Stimulated activated naive CD4-positive, alpha-beta T cell (primary cell): ENCODE results near the gene SECISBP2.
"Not testable (repeated sequence)": the region's sequence is repeated elsewhere in the genome, so short reads cannot be mapped to it uniquely, and the experiment has no call there.

Experiments used
- DNase-seq, 6 experiments: peaks; one replicate each; lab custom pipeline; 2025; lab: John Stamatoyannopoulos, UW

Gene SECISBP2

DNA sequence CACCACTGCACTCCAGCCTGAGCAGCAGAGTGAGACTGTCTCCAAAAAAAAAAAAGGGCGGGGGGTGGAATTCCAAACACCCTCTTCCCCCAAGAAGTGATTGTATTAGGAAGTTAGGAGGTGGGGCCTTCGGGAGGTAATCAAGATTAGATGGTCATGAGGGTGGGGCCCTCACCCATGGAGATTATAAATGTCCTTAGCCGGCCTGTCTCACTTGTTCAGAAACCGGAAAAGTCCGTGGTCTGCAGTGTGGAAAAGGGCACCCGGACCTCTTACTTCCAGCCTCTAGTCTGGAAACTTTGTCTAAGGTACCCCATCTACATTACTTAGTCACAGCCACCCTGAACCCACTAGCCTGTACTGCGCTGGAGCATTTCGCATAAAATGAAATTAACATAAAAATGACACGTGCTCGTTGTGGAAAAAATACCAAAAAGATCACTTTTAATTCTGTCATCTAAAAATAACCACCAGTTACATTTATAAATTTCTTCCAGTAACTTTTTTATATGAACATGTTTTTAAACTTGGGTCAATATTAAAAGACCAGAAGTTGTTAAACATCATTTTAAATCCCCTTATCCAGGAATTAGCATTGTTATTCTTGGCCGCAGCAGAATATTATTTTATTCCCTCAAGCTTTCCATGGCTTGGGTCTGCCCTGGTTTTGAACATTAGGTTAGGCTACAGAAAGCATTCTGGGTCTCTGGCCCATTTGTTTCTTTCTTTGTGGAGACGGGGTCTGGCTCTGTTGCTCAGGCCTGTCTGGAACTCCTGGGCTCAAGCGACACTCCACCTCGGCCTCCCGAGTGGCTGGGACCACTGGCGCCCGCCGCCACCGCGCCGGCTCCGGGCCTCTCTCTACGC is 8.5 kb upstream of the SECISBP2 start:
- DNase-seq = no peak

- peak; percentile 96 to 100 (median 100) for DNase-seq
These were observed 7.6 kb upstream of the SECISBP2 start, which contains the start of gene CKS2 for GRCh38 chr9:89310475-89311345. CKS2 (plus strand) TSS chr9:89311195; CDS start chr9:89311293, 98 bp downstream.

DNA sequence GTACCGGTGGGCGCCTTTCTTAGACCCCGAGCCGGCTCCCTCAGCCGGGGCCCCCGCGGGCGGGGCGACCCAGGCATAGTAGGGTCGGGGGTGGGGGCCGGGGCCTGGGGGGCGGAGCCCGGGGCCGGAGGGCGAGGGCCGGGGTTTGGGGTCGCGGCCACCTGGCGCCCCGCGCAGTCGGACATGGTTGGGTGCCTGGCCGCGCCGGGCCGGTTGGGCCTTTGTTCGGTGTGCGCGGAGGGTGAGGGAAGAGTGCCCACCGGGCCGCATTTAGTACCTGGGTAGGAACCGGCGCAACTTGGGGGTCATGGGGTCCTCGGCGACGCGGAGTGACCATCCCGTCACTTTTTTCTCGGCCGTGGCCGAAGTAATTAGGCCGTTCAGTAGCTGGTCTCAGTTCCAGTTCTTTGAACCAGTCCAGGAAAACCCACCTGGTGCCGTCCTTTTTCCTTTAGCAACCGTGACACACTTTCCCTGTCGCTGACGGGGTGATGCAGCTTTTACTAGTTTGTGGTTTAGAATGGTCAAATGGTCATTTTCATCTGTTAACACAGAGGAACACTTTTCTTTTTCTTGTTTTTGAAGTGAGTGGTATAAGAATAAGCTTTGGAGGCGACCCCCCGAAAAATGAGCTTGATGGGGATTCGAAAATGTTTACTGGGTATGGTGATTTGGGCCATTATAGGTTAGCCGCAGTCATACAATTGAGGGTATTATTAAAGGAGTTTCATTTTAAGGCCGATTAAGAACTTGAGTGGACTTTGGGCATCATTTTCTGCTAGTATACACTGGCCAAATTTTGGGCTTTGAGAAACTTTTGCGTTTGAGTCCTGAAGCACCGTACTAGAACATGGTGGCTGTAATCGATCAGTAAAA is 6.7 kb upstream of the SECISBP2 start:
- DNase-seq = no peak

DNA sequence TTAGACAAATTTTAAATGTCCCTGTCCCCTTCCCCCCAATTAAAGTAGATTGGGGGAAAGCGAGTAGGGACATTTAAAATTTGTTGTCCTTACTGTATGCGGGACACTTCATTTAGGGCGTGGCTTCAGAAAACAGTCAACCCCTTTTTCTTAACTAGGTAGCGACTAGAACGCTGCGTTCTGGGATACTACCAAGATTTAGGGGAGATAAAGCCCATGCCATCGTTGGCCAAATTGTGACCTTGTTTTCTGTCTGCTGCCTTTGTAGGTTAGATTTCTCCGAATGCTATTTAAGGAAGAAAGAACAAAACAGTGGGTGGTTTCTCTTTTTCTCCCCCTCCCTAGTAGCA is 6.1 kb upstream of the SECISBP2 start:
- DNase-seq = no peak

DNA sequence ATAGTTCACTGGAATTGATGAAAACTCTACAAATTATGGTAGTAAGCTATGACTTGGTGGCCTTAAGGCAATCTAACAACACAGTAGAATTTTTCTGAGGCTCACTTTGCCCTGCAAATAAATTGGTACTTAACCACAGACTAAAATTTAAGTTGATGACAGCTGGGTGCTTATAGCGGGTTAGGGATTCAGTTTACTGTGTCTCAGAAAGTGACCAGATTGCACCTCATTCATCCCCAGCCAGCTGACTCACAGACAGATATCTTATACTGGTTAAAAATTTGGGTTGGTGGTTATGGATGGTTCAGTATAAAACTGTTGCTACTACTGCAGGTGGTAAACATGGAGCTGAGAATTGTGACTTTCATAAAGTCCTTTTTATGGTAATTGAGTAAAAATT is 4.5 kb upstream of the SECISBP2 start:
- DNase-seq = no peak

DNA sequence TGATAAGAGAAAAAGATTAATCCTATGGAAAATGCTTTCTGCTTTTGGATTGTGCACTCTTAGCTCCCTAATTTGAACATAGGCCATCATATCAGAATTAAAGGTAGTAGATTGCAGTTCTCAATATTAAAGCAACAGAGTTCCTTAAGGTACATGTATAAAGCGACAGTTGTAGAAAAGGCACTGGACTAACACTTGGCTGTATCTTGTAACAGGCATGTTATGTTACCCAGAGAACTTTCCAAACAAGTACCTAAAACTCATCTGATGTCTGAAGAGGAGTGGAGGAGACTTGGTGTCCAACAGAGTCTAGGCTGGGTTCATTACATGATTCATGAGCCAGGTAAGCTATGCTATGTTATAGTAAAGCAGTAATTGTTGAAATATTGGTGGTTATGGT is 3.3 kb upstream of the SECISBP2 start:
- no peak for DNase-seq

GRCh38 chr9:89315482-89315881 is 2.8 kb upstream of the SECISBP2 start:
- DNase-seq = no peak

GRCh38 chr9:89317282-89317681 is 1.0 kb upstream of the SECISBP2 start:
- DNase-seq = no peak

- DNase-seq = no peak
These were observed 960 bp downstream of the SECISBP2 start for GRCh38 chr9:89319015-89319905.

DNA sequence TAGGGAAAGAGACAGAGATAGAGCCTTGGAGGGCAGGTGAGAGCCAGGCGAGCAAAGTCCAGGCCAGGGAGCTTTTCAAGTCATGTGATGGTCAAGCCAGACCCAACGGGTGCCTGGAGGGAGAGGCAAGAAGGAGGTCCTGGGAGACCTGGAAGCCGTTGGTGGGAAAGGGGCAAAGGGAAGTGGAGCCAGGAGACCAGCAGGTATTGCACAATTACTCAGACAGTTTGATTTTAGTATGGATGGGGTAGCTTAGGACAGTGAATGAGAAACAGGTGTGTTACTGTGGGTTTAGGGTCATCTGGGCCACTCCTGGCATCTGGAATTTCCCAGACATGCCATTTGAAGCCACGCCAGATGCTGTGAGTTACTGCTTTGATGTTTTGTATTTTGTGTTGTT is 5.1 kb downstream of the SECISBP2 start:
- DNase-seq = no peak

GRCh38 chr9:89325733-89326132 is 7.4 kb downstream of the SECISBP2 start:
- no peak for DNase-seq

DNA sequence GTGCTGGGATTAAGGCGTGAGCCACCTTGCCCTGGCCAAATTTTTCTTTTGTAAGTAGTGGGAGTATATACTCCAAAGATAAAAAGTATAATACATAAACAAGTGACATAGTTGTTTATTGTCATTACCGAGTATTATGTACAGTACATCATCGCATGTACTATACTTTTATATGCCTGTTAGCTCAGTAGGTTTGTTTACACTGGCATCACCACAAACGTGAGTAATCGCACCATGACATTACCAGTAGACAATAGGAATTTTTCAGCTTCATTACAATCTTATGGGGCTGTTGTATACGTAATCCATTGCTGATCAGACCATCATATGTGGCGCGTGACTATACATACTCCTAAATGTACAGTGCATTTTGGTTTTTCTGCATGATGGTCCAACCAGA is 9.8 kb downstream of the SECISBP2 start:
- no peak for DNase-seq

DNA sequence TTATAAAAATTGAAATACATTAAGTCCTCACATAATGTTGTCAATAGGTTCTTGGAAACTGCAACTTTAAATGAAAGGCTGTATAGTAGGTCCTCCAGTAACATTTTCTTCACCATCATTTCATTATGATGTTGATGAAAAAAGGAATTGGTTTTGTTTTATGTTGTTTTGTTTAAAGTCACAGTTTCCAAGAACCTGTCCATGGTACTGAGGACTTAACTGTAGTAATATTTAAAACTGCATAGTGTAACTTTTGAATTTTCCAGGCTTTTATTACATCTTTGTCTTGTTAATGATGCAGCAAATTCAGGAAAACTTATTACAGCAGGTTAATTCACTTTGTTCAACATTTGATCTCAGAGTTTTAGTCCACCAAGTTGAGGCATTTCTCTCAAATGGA is 11.6 kb downstream of the SECISBP2 start:
- no peak for DNase-seq

DNA sequence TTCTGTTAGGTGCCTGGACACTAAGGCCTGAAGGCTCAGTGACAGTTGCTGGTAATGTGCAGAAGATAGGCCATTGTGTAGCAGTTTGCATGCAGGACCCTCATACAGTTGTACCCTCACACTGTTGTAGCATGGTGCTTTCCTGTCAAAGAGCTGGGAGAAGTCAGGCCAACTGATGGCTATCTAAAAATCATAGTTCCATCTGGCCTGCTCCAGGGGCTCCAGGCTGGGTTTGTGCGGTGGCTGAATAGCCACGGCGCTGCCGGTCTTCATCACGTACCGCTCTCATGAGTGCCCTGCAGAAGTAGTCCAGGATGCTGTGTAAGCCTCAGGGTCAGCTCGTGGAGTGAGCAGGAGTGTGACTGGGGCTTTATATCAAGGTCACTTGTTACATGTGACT is 12.2 kb downstream of the SECISBP2 start:
- no peak for DNase-seq

GRCh38 chr9:89339807-89340206 is 21.5 kb downstream of the SECISBP2 start:
- no peak for DNase-seq

DNA sequence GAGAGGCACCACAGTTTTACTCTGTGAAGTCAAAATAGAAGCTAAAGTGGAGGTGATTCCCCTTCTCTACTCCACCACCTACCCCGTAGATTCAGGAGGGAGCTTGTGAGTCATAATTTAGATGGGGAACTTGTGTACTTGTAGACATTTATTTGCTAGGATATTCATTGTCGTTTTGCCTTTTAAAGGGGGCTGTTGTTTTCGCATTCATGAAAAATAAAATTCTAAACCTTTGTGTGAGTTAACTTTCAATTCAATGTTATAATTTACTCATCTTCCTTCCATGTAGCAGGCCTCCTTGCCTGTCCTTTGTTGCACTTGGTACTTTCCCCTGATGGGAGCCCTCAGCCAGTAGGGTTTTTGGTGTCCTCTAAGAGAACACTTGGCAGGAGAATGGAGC is 22.0 kb downstream of the SECISBP2 start:
- DNase-seq = no peak

GRCh38 chr9:89342213-89342612 is 23.9 kb downstream of the SECISBP2 start:
- DNase-seq = no peak

DNA sequence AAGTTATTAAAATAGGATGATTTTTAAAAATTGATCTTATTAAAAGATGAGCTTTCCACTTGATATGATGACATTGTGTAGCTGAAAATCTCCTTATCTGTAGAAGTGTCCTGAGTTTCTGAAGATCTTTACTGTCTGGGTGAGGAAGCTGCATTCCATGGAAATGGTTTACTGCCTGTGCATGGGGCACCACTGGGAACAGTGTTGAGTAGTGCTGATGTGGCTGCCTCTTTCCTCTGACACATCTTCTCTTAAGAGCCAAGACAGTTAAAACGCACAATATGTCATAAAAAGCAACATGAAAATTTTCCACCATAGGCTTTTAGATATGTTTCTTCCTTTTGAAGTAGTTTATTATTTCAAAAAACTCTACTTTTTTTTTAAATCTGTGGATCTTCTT is 24.6 kb downstream of the SECISBP2 start:
- DNase-seq = no peak

GRCh38 chr9:89343812-89344211 is 25.5 kb downstream of the SECISBP2 start:
- DNase-seq = not testable (repeated sequence)

DNA sequence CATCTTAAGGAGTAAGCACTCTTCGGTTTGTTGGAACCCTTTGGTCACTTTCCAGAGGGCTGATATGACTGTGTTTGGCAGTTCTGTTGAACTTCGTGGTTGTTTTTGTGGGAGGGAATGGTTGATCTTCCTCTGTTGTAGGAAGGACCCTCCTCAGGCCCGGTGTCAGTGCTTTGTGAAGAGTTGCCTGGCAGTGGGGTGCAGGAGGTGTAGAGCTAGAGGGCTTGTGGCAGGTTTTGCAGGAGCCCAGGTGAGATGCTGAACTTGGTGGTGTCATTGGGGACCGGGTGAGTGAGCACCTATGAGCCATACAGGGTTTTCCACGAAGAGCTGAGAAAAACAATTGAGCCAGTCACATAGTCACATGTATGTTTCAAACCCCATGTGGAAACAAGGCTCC is 27.2 kb downstream of the SECISBP2 start:
- DNase-seq = no peak

GRCh38 chr9:89346696-89347095 is 28.4 kb downstream of the SECISBP2 start:
- DNase-seq = no peak
